Activated naive CD8-positive, alpha-beta T cell treated with anti-CD3 and anti-CD28 coated beads, Interleukin-2, amount 50 U/mL, for 24 hours (primary cell): ENCODE results near the gene FAM72D.
"Not testable (repeated sequence)": the region's sequence is repeated elsewhere in the genome, so short reads cannot be mapped to it uniquely, and the experiment has no call there.

Source experiments
- ATAC-seq: fragments of 150-1000 bp; cut with Tn5 transposase; one replicate; pipeline ENCODE4 v1.10.0; 2021
- DNase-seq: peaks from one replicate; pipeline ENCODE4 v3.0.0; 2021
- H3K27ac Mint-ChIP-seq: one replicate; pipeline ENCODE4 v1.8.0; 2021; ENCODE audit warnings: mild to moderate bottlenecking, mixed read lengths
- H3K27me3 Mint-ChIP-seq: one replicate; pipeline ENCODE4 v1.8.0; 2021; ENCODE audit warnings: mixed read lengths
- H3K36me3 Mint-ChIP-seq: one replicate; pipeline ENCODE4 v1.8.0; 2021; ENCODE audit warnings: low read depth, mixed read lengths
- H3K4me1 Mint-ChIP-seq: one replicate; pipeline ENCODE4 v1.8.0; 2021; ENCODE audit warnings: mixed read lengths
- H3K4me3 Mint-ChIP-seq: one replicate; pipeline ENCODE4 v1.8.0; 2021; ENCODE audit warnings: mild to moderate bottlenecking, moderate library complexity, mixed read lengths
- H3K9me3 Mint-ChIP-seq: one replicate; pipeline ENCODE4 v1.8.0; 2021; ENCODE audit warnings: mixed read lengths

Gene FAM72D

GRCh38 chr1:145155873-145156272 lies 60.1 kb downstream of the FAM72D start:
- not testable (repeated sequence) for H3K27ac Mint-ChIP-seq, H3K4me3 Mint-ChIP-seq, H3K36me3 Mint-ChIP-seq, H3K9me3 Mint-ChIP-seq, H3K4me1 Mint-ChIP-seq, ATAC-seq, H3K27me3 Mint-ChIP-seq, DNase-seq

- not testable (repeated sequence) for H3K9me3 Mint-ChIP-seq, H3K4me1 Mint-ChIP-seq, ATAC-seq, H3K27me3 Mint-ChIP-seq, H3K36me3 Mint-ChIP-seq
- peak; percentile 57 for DNase-seq
- Mint-ChIP-seq H3K4me3 (peak overlapping the region; percentile 71), H3K27ac (peak overlapping the region; percentile 89)
Observed at GRCh38 chr1:145156891-145157610, 61.3 kb downstream of the FAM72D start.

- H3K4me3 Mint-ChIP-seq, H3K27me3 Mint-ChIP-seq, H3K27ac Mint-ChIP-seq, H3K36me3 Mint-ChIP-seq, ATAC-seq, H3K4me1 Mint-ChIP-seq, DNase-seq, H3K9me3 Mint-ChIP-seq: not testable (repeated sequence)
Observed at GRCh38 chr1:145157715-145158114, 61.9 kb downstream of the FAM72D start.

GRCh38 chr1:145161046-145161752 lies 65.4 kb downstream of the FAM72D start:
- not testable (repeated sequence) for H3K4me1 Mint-ChIP-seq, H3K36me3 Mint-ChIP-seq, H3K27me3 Mint-ChIP-seq, DNase-seq, H3K4me3 Mint-ChIP-seq, H3K9me3 Mint-ChIP-seq, H3K27ac Mint-ChIP-seq
- peak; percentile 95 for ATAC-seq
